ENCODE data around the gene GPC6.

The GPC6 gene

DNA sequence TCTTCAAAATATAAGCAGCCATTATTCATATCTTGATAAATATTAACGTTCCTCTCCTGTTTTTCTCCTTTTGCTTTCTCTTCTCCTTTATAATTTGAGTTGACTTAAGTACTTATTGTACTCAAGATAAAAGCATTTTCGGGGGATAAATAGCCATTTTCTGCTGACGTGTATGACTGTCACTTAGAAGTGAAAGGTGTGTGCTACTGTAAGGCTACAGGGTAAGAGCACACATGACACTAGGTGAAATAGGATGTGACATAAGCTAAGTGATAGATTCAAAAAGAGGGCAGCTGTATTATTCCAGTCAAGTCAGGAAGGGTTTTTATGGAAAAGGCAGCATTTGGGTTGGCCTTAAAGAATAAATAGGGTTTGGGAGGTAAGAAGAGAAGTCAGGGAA is 128.5 kb downstream of the GPC6 start:
- no peak overlapping the region for H3K27ac ChIP-seq
- TF ChIP-seq ZFX (IDR thresholded peaks at IDR 0.05) (no peak), CTCF (conservative IDR thresholded peaks at IDR 0.05) (no peak)

GRCh38 chr13:93356469-93356868 is 129.9 kb downstream of the GPC6 start:
- TF ChIP-seq ZFX (IDR thresholded peaks at IDR 0.05) = no peak
- no peak for TF ChIP-seq CTCF (conservative IDR thresholded peaks at IDR 0.05)
- H3K27ac ChIP-seq = no peak overlapping the region

DNA sequence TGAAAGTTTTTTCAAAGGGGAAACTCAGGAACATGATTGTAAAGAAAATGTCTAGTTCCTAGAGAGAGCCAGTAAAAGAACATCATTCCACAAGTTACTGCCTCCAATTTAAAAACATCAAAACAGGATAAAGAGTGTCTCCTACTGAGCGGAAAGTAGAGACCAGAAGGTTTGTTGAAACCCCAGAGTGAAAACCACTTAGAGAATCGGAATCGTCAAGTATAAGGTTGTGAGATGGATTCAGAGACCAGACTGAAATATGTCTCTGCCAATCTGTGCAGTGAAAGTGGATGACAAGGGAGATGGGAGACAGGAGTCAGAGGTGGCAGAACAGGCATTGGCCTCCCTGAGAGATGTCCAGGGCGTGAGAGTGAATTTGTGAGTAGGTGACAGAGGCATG is 133.4 kb downstream of the GPC6 start:
- no peak overlapping the region for H3K27ac ChIP-seq
- TF ChIP-seq ZFX (IDR thresholded peaks at IDR 0.05) (no peak), CTCF (conservative IDR thresholded peaks at IDR 0.05) (no peak)

DNA sequence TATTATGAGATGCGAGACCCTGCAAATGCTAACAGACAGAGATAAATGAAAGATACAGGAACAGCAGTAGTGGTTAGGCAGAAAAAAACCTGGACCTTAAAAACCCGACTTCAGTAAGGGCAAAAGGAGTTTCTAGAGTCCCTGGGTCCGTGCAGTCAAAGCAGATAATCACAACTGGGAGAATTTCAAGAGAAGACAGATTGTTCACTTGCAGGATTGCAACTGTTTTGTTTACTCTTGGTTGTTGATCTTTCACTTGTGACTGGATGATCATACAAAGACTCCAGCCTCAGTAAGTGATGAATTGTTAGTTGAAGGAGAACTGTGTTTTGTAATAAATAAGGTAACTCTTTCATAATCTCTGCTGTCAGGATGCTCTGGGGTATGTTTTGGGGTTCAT is 135.1 kb downstream of the GPC6 start:
- no peak for TF ChIP-seq CTCF (conservative IDR thresholded peaks at IDR 0.05)
- no peak for TF ChIP-seq ZFX (IDR thresholded peaks at IDR 0.05)
- H3K27ac ChIP-seq = no peak overlapping the region

DNA sequence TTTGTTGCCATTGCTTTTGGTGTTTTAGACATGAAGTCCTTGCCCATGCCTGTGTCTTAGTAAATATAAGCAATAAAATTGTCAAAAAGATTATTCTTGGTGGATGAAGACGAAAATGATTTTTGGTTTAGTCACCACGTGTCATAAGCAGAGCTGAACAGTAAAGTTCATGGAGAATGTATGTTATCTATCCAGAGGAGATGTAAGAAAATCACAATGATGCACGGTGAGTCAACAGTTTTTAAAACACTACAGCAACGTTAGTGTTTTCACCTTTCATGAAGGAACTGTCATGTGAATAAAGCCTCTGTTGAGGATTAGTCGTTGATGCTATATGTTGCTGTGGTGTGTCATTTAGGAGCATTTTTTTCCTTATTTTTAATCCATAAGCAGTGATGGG is 137.6 kb downstream of the GPC6 start:
- no peak for TF ChIP-seq ZFX (IDR thresholded peaks at IDR 0.05)
- TF ChIP-seq CTCF (conservative IDR thresholded peaks at IDR 0.05) = no peak

GRCh38 chr13:93368296-93368695 is 141.7 kb downstream of the GPC6 start:
- no peak overlapping the region for H3K27ac ChIP-seq
- TF ChIP-seq CTCF (conservative IDR thresholded peaks at IDR 0.05) (no peak), ZFX (IDR thresholded peaks at IDR 0.05) (no peak)

More for the DNA sequence above, 137.6 kb downstream of the GPC6 start:
- no peak overlapping the region for H3K27ac ChIP-seq

GRCh38 chr13:93368718-93369117 is 142.1 kb downstream of the GPC6 start:
- no peak for TF ChIP-seq CTCF (conservative IDR thresholded peaks at IDR 0.05)
- TF ChIP-seq ZFX (IDR thresholded peaks at IDR 0.05) = no peak
- no peak overlapping the region for H3K27ac ChIP-seq
